ENCODE results near the gene RSU1. TPM values are rescaled to one million over a fixed set of nuclear protein-coding genes. Genes with fewer than 3 reads are reported as not detected.

Gene RSU1
- polyA plus RNA-seq, 1 donor (not counting 4 experiments of a cell fraction or from before 2014, with no cell fraction given) = 125 TPM

DNA sequence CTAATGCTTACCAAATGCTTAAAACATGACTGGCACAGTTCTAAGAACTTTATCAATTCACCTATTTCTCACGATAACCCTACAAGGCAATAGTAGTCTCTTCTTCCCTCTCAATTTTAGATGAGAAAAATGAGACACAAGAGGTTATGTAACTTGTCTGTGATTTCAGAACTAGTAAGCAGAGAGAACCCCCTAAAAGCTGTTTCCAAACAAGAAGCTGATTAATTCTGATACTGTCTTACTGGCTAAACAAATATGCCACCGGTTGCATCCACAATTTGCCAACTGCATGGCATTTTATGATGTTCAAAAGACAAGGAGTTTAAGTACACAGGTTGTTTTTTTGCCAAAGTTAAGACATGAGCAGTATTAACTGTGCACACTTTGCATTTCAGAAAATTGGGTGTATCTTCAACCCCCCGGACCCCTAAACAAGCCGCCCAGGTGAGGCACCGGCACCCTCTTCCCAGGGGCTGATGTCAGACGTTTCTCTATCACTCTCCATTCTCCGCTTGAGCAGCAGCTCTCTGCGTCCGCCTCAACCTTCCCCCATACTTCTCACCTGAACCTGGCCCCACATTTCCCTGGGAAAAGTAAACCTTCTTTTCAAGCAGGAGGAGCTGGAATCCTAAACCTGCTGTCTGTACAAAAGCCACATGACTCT lies 21.7 kb downstream of the RSU1 start:
- Histone ChIP-seq H3K79me2 (ENCODE audit: control insufficient read depth, insufficient read depth, low read length) (peaks cover 59% of the 10 kb centered on the region), H3K27ac (ENCODE audit: control insufficient read depth, insufficient read depth, low read length) (no peak overlapping the region), H3K4me1 (ENCODE audit: control insufficient read depth, extremely low read depth, insufficient read depth, low read length) (no peaks in the 10 kb centered on the region), H3K9me1 (ENCODE audit: control insufficient read depth, extremely low read depth, insufficient read depth, low read length) (no peaks in the 10 kb centered on the region), H3K9me3 (ENCODE audit: control insufficient read depth, low read depth, low read length) (no peaks in the 10 kb centered on the region), H3K4me2 (ENCODE audit: control insufficient read depth, extremely low read depth, insufficient read depth, low read depth, low read length) (no peak overlapping the region), H2AFZ (ENCODE audit: control insufficient read depth, low read length) (no peak overlapping the region), H3K9ac (ENCODE audit: control insufficient read depth, extremely low read depth, insufficient read depth, low read length) (no peak overlapping the region), H3K4me3 (ENCODE audit: control insufficient read depth in 2 of 3, extremely low read depth in 1 of 3, insufficient read depth in 2 of 3, low read depth in 1 of 3, low read length in 3 of 3) (no peak overlapping the region), H3K36me3 (ENCODE audit: control insufficient read depth in 2 of 2, extremely low read depth in 1 of 2, insufficient read depth in 2 of 2, low read length in 2 of 2) (no peaks in the 10 kb centered on the region), H3K27me3 (ENCODE audit: control insufficient read depth, extremely low read depth, insufficient read depth, low read length) (no peaks in the 10 kb centered on the region), H4K20me1 (ENCODE audit: control insufficient read depth, extremely low read depth, insufficient read depth, low read length) (peaks cover 5% of the 10 kb centered on the region)
- no peak for TF ChIP-seq CTCF (optimal IDR thresholded peaks at IDR 0.05 in 1 of 3, IDR thresholded peaks at IDR 0.05 in 1 of 3, conservative IDR thresholded peaks at IDR 0.05 in 1 of 3; ENCODE audit: extremely low read depth in 1 of 3, insufficient read depth in 2 of 3, low read length in 3 of 3)
- no peak for TF ChIP-seq EZH2 (IDR thresholded peaks at IDR 0.05; ENCODE audit: low read length)
- DNase-seq (ENCODE audit: low read depth, low spot score) = no peak
- no peak for FAIRE-seq
- dilution Hi-C loops (cut with MboI; ENCODE audit: extremely low pct_ligation_motif_present, low sequenced_read_pairs) = no loop called here

GRCh38 chr10:16794005-16794404 lies 23.2 kb downstream of the RSU1 start:
- DNase-seq (ENCODE audit: low read depth, low spot score) (no peak), FAIRE-seq (no peak)
- peaks cover 50% of the 10 kb centered on the region for H3K79me2 ChIP-seq (ENCODE audit: control insufficient read depth, insufficient read depth, low read length)
- H3K4me2 ChIP-seq (ENCODE audit: control insufficient read depth, extremely low read depth, insufficient read depth, low read depth, low read length) = no peak overlapping the region
- H3K27me3 ChIP-seq (ENCODE audit: control insufficient read depth, extremely low read depth, insufficient read depth, low read length) = no peaks in the 10 kb centered on the region
- H3K4me3 ChIP-seq (ENCODE audit: control insufficient read depth in 2 of 3, extremely low read depth in 1 of 3, insufficient read depth in 2 of 3, low read depth in 1 of 3, low read length in 3 of 3) = no peak overlapping the region
- no peaks in the 10 kb centered on the region for H3K9me1 ChIP-seq (ENCODE audit: control insufficient read depth, extremely low read depth, insufficient read depth, low read length)
- dilution Hi-C loops (cut with MboI; ENCODE audit: extremely low pct_ligation_motif_present, low sequenced_read_pairs) = no loop called here
- no peak overlapping the region for H3K9ac ChIP-seq (ENCODE audit: control insufficient read depth, extremely low read depth, insufficient read depth, low read length)
- no peaks in the 10 kb centered on the region for H3K4me1 ChIP-seq (ENCODE audit: control insufficient read depth, extremely low read depth, insufficient read depth, low read length)
- peaks cover 5% of the 10 kb centered on the region for H4K20me1 ChIP-seq (ENCODE audit: control insufficient read depth, extremely low read depth, insufficient read depth, low read length)
- H3K36me3 ChIP-seq (ENCODE audit: control insufficient read depth in 2 of 2, extremely low read depth in 1 of 2, insufficient read depth in 2 of 2, low read length in 2 of 2) = no peaks in the 10 kb centered on the region
- no peak overlapping the region for H2AFZ ChIP-seq (ENCODE audit: control insufficient read depth, low read length)
- no peaks in the 10 kb centered on the region for H3K9me3 ChIP-seq (ENCODE audit: control insufficient read depth, low read depth, low read length)
- no peak overlapping the region for H3K27ac ChIP-seq (ENCODE audit: control insufficient read depth, insufficient read depth, low read length)
- no peak for TF ChIP-seq EZH2 (IDR thresholded peaks at IDR 0.05; ENCODE audit: low read length)
- no peak for TF ChIP-seq CTCF (optimal IDR thresholded peaks at IDR 0.05 in 1 of 3, IDR thresholded peaks at IDR 0.05 in 1 of 3, conservative IDR thresholded peaks at IDR 0.05 in 1 of 3; ENCODE audit: extremely low read depth in 1 of 3, insufficient read depth in 2 of 3, low read length in 3 of 3)
